ENCODE results near the gene IDH2.
"Not testable (repeated sequence)": the region's sequence is repeated elsewhere in the genome, so short reads cannot be mapped to it uniquely, and the experiment has no call there.

IDH2 gene

GRCh38 chr15:90101969-90102890 is at the start of gene IDH2:
Gene IDH2 (minus strand): TSS chr15:90102468. CDS start chr15:90102390, 78 bp downstream.
- in situ Hi-C loops (cut with HindIII; ENCODE audit: low sequenced_read_pairs): no loop called here

GRCh38 chr15:90150551-90150950 is 48.3 kb upstream of the IDH2 start:
- in situ Hi-C loops (cut with HindIII; ENCODE audit: low sequenced_read_pairs): not testable (repeated sequence)

- in situ Hi-C loops (cut with HindIII; ENCODE audit: low sequenced_read_pairs): loop anchor here (10.0 kb wide), 1 partner anchor 65 kb away; no protein-coding TSS in a partner anchor
Observed at GRCh38 chr15:90149609-90150340, 47.5 kb upstream of the IDH2 start.

GRCh38 chr15:90146198-90146761 is 44.0 kb upstream of the IDH2 start:
- in situ Hi-C loops (cut with HindIII; ENCODE audit: low sequenced_read_pairs): loop anchor here (10.0 kb wide), 1 partner anchor 69 kb away; no protein-coding TSS in a partner anchor

- in situ Hi-C loops (cut with HindIII; ENCODE audit: low sequenced_read_pairs): loop anchor here (10.0 kb wide), 1 partner anchor 69 kb away; no protein-coding TSS in a partner anchor
Observed at GRCh38 chr15:90145761-90146160, 43.5 kb upstream of the IDH2 start.

- in situ Hi-C loops (cut with HindIII; ENCODE audit: low sequenced_read_pairs): loop anchor here (10.0 kb wide), 1 partner anchor 70 kb away; no protein-coding TSS in a partner anchor
Observed at GRCh38 chr15:90145259-90145658, 43.0 kb upstream of the IDH2 start.

- in situ Hi-C loops (cut with HindIII; ENCODE audit: low sequenced_read_pairs): loop anchor here (10.0 kb wide), 1 partner anchor 72 kb away; no protein-coding TSS in a partner anchor
Observed at GRCh38 chr15:90143166-90143655, 40.9 kb upstream of the IDH2 start.

GRCh38 chr15:90142216-90143165 is 40.2 kb upstream of the IDH2 start:
- in situ Hi-C loops (cut with HindIII; ENCODE audit: low sequenced_read_pairs): loop anchor here (10.0 kb wide), 1 partner anchor 72 kb away; no protein-coding TSS in a partner anchor

- in situ Hi-C loops (cut with HindIII; ENCODE audit: low sequenced_read_pairs): loop anchor here (10.0 kb wide), 1 partner anchor 73 kb away; no protein-coding TSS in a partner anchor
Observed at GRCh38 chr15:90141646-90142045, 39.4 kb upstream of the IDH2 start.

GRCh38 chr15:90139549-90139948 is 37.3 kb upstream of the IDH2 start:
- in situ Hi-C loops (cut with HindIII; ENCODE audit: low sequenced_read_pairs): not testable (repeated sequence)

GRCh38 chr15:90138071-90138833 is 36.0 kb upstream of the IDH2 start:
- in situ Hi-C loops (cut with HindIII; ENCODE audit: low sequenced_read_pairs): no loop called here

GRCh38 chr15:90132437-90132836 is 30.2 kb upstream of the IDH2 start:
- in situ Hi-C loops (cut with HindIII; ENCODE audit: low sequenced_read_pairs): no loop called here

- in situ Hi-C loops (cut with HindIII; ENCODE audit: low sequenced_read_pairs): no loop called here
Observed at GRCh38 chr15:90131848-90132247, 29.6 kb upstream of the IDH2 start.

- in situ Hi-C loops (cut with HindIII; ENCODE audit: low sequenced_read_pairs): no loop called here
Observed at GRCh38 chr15:90130291-90130690, 28.0 kb upstream of the IDH2 start.

GRCh38 chr15:90126596-90127435 is 24.5 kb upstream of the IDH2 start:
- in situ Hi-C loops (cut with HindIII; ENCODE audit: low sequenced_read_pairs): no loop called here

- in situ Hi-C loops (cut with HindIII; ENCODE audit: low sequenced_read_pairs): no loop called here
Observed at GRCh38 chr15:90126022-90126421, 23.8 kb upstream of the IDH2 start.

- in situ Hi-C loops (cut with HindIII; ENCODE audit: low sequenced_read_pairs): no loop called here
Observed at GRCh38 chr15:90124507-90124906, 22.2 kb upstream of the IDH2 start.

- in situ Hi-C loops (cut with HindIII; ENCODE audit: low sequenced_read_pairs): no loop called here
Observed at GRCh38 chr15:90121086-90121485, 18.8 kb upstream of the IDH2 start.
